Vagina (tissue), 2 donors: Measurements from ENCODE around the gene KCNN3. TPM values are rescaled to one million over a fixed set of nuclear protein-coding genes. Genes with fewer than 3 reads are reported as not detected.

Experiments
- DNase-seq, 2 donors: peaks; one replicate each; pipeline ENCODE4 v3.0.0-alpha.2; 2017; ENCODE audit errors: extremely low spot score in 2 of 2
- H3K27ac ChIP-seq: fragments of 200-600 bp; sonication (generic); one replicate; pipeline ENCODE4 v1.5.1; 2019
- H3K27me3 ChIP-seq: fragments of 200-600 bp; sonication (generic); one replicate; pipeline ENCODE4 v1.5.1; 2019
- H3K36me3 ChIP-seq, 2 donors: fragments of 200-600 bp; sonication (generic); one replicate each; pipeline ENCODE4 v1.5.1; 2017 to 2019
- H3K4me1 ChIP-seq: fragments of 200-600 bp; sonication (generic); one replicate; pipeline ENCODE4 v1.5.1; 2019
- H3K4me3 ChIP-seq, 2 donors: fragments of 200-600 bp; sonication (generic); 1 replicate in 1 of 2; 2 replicates in 1 of 2; pipeline ENCODE4 v1.5.1; 2016 to 2019
- H3K9me3 ChIP-seq: fragments of 200-600 bp; sonication (generic); one replicate; pipeline ENCODE4 v1.5.1; 2019
- POLR2A ChIP-seq, 2 donors: fragments of 450-650 bp; IDR thresholded peaks; one replicate each; pipeline ENCODE4 v1.6.1; 2017; ENCODE audit warnings: antibody characterized with exemption in 2 of 2, mild to moderate bottlenecking in 2 of 2, moderate library complexity in 2 of 2
- POLR2AphosphoS5 ChIP-seq, 2 donors: sonication (generic); formaldehyde crosslinking; IDR thresholded peaks; one replicate each; pipeline ENCODE4 v1.9.0; 2017; ENCODE audit warnings: antibody characterized with exemption in 2 of 2, mild to moderate bottlenecking in 2 of 2, low read depth in 1 of 2; ENCODE audit not compliant: insufficient read depth in 1 of 2
- intact Hi-C: fragments of 100-400 bp; cut with DNase I; formaldehyde crosslinking; loops from one replicate; pipeline ENCODE4 v1.15.1; 2023
- total RNA-seq: library from RNA; depleted of rRNA; stranded (reverse); fragments of >200 nt; gene quantifications from one replicate; pipeline ENCODE4 v1.2.3, GENCODE V29; 2016
- TF ChIP-seq, protein P1 (sequence below), 3 experiments: fragments of 450-650 bp in 2 of 3; fragments of 200-600 bp in 1 of 3; sonication (generic) in 1 of 3; IDR thresholded peaks; one replicate each; pipeline ENCODE4 v1.5.1; 2017 to 2019; ENCODE audit warnings: antibody characterized with exemption in 3 of 3, mild to moderate bottlenecking in 2 of 3, moderate library complexity in 2 of 3

The KCNN3 gene
- total RNA-seq, 1 donor from 2014 or later = 7.4 TPM

GRCh38 chr1:154796303-154796892 lies 73.7 kb downstream of the KCNN3 start:
- intact Hi-C loops = no loop called here
- Histone ChIP-seq H3K4me1 (peaks cover 4% of the 10 kb centered on the region), H3K4me3 (no peak overlapping the region), H3K9me3 (no peaks in the 10 kb centered on the region), H3K27ac (no peak overlapping the region), H3K36me3 (no peaks in the 10 kb centered on the region), H3K27me3 (no peaks in the 10 kb centered on the region)
- no peak for DNase-seq
- no peak for TF ChIP-seq POLR2AphosphoS5 (IDR thresholded peaks at IDR 0.05; ENCODE audit: insufficient read depth in 1 of 2, low read depth in 1 of 2)
- TF ChIP-seq, protein P1, sequence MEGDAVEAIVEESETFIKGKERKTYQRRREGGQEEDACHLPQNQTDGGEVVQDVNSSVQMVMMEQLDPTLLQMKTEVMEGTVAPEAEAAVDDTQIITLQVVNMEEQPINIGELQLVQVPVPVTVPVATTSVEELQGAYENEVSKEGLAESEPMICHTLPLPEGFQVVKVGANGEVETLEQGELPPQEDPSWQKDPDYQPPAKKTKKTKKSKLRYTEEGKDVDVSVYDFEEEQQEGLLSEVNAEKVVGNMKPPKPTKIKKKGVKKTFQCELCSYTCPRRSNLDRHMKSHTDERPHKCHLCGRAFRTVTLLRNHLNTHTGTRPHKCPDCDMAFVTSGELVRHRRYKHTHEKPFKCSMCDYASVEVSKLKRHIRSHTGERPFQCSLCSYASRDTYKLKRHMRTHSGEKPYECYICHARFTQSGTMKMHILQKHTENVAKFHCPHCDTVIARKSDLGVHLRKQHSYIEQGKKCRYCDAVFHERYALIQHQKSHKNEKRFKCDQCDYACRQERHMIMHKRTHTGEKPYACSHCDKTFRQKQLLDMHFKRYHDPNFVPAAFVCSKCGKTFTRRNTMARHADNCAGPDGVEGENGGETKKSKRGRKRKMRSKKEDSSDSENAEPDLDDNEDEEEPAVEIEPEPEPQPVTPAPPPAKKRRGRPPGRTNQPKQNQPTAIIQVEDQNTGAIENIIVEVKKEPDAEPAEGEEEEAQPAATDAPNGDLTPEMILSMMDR (IDR thresholded peaks at IDR 0.05) = no peak
- no peak for TF ChIP-seq POLR2A (IDR thresholded peaks at IDR 0.05)

GRCh38 chr1:154794608-154795007 lies 75.5 kb downstream of the KCNN3 start:
- Histone ChIP-seq H3K4me1 (peaks cover 4% of the 10 kb centered on the region), H3K27ac (no peak overlapping the region), H3K4me3 (no peak overlapping the region), H3K27me3 (no peaks in the 10 kb centered on the region), H3K9me3 (no peaks in the 10 kb centered on the region), H3K36me3 (no peaks in the 10 kb centered on the region)
- DNase-seq = no peak
- intact Hi-C loops = no loop called here
- TF ChIP-seq, protein P1 (IDR thresholded peaks at IDR 0.05) = no peak
- TF ChIP-seq POLR2A (IDR thresholded peaks at IDR 0.05) = no peak
- no peak for TF ChIP-seq POLR2AphosphoS5 (IDR thresholded peaks at IDR 0.05; ENCODE audit: insufficient read depth in 1 of 2, low read depth in 1 of 2)

GRCh38 chr1:154793685-154794084 lies 76.4 kb downstream of the KCNN3 start:
- DNase-seq = no peak
- Histone ChIP-seq H3K4me3 (no peak overlapping the region), H3K27me3 (no peaks in the 10 kb centered on the region), H3K9me3 (no peaks in the 10 kb centered on the region), H3K27ac (no peak overlapping the region), H3K4me1 (peaks cover 4% of the 10 kb centered on the region), H3K36me3 (no peaks in the 10 kb centered on the region)
- intact Hi-C loops = no loop called here
- TF ChIP-seq POLR2A (IDR thresholded peaks at IDR 0.05) (no peak), POLR2AphosphoS5 (IDR thresholded peaks at IDR 0.05; ENCODE audit: insufficient read depth in 1 of 2, low read depth in 1 of 2) (no peak)
- TF ChIP-seq, protein P1 (IDR thresholded peaks at IDR 0.05) = no peak

GRCh38 chr1:154792899-154793298 lies 77.2 kb downstream of the KCNN3 start:
- H3K9me3 ChIP-seq = no peaks in the 10 kb centered on the region
- no peak overlapping the region for H3K27ac ChIP-seq
- H3K36me3 ChIP-seq = no peaks in the 10 kb centered on the region
- no peaks in the 10 kb centered on the region for H3K27me3 ChIP-seq
- peaks cover 4% of the 10 kb centered on the region for H3K4me1 ChIP-seq
- H3K4me3 ChIP-seq = no peak overlapping the region
- TF ChIP-seq POLR2AphosphoS5 (IDR thresholded peaks at IDR 0.05; ENCODE audit: insufficient read depth in 1 of 2, low read depth in 1 of 2) (no peak), POLR2A (IDR thresholded peaks at IDR 0.05) (no peak)
- TF ChIP-seq, protein P1 (IDR thresholded peaks at IDR 0.05) = no peak
- DNase-seq = no peak
- intact Hi-C loops = no loop called here

GRCh38 chr1:154791292-154792166 lies 78.6 kb downstream of the KCNN3 start:
- peaks cover 4% of the 10 kb centered on the region for H3K4me1 ChIP-seq
- no peak overlapping the region for H3K27ac ChIP-seq
- intact Hi-C loops = no loop called here
- no peaks in the 10 kb centered on the region for H3K36me3 ChIP-seq
- TF ChIP-seq, protein P1 (IDR thresholded peaks at IDR 0.05) = no peak
- TF ChIP-seq POLR2A (IDR thresholded peaks at IDR 0.05) (no peak), POLR2AphosphoS5 (IDR thresholded peaks at IDR 0.05; ENCODE audit: insufficient read depth in 1 of 2, low read depth in 1 of 2) (no peak)
- no peaks in the 10 kb centered on the region for H3K9me3 ChIP-seq
- no peak overlapping the region for H3K4me3 ChIP-seq
- no peaks in the 10 kb centered on the region for H3K27me3 ChIP-seq
- no peak for DNase-seq
